HG03442 (cell line): ENCODE data around the gene HMOX1.

ENCODE experiments used
- ATAC-seq: cut with Tn5 transposase; IDR thresholded peaks from one replicate; pipeline ENCODE4 v1.9.1; 2021; ENCODE audit warnings: mild to moderate bottlenecking, moderate library complexity; ENCODE audit not compliant: unreplicated experiment

The HMOX1 gene

DNA sequence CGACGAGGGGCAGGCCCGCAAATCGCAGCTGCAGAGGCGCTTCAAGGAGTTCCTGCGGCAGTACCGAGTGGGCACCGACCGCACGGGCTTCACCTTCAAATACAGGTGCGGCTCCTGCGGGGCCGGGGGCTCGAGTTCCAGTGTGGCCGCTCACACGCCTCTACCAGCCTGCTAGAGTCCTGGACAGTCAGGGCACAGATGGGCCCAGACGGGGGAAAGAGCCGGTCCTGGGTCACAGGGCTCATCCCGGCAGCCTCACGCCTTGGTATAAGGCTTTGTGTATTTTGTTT lies 19.6 kb downstream of the HMOX1 start:
- ATAC-seq = peak; percentile 7

GRCh38 chr22:35401863-35402262 lies 21.0 kb downstream of the HMOX1 start:
- ATAC-seq = no peak

DNA sequence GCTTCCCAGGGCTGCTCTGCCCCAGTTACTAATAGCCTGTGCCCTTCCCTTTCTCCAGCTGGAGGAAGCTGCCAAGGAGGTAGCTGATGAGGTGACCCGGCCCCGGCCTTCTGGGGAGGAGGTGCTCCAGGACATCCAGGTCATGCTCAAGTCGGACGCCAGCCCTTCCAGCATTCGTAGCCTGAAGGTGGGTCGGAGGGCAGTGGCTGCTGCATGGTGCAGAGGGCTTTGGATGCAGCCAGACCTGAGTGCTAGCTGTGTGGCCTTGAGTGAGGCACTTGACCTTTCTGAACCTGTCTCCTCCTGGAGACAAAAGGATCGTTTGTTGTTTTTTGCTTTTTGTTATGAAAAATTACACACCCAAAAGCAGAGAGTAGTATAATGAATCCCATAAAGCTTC lies 22.5 kb downstream of the HMOX1 start:
- ATAC-seq = no peak

- ATAC-seq = no peak
Measured at GRCh38 chr22:35404176-35404575, 23.3 kb downstream of the HMOX1 start.

DNA sequence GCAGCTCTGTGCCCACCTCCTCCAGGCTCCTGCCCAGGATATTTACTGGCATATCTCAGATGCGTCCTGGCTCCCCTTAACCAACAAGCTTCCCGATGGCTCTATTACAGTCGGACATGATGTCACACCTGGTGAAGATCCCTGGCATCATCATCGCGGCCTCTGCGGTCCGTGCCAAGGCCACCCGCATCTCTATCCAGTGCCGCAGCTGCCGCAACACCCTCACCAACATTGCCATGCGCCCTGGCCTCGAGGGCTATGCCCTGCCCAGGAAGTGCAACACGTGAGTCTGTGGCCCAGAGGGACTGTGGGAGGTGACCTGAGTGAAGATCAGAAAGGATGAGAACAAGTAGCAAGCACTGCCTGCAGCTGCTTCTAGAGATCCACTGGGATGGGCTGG lies 25.5 kb downstream of the HMOX1 start:
- ATAC-seq = no peak

GRCh38 chr22:35407362-35407761 lies 26.5 kb downstream of the HMOX1 start:
- no peak for ATAC-seq

GRCh38 chr22:35409783-35410662 lies 29.1 kb downstream of the HMOX1 start:
- ATAC-seq = peak; percentile 64

GRCh38 chr22:35410663-35411034 lies 29.8 kb downstream of the HMOX1 start:
- no peak for ATAC-seq

DNA sequence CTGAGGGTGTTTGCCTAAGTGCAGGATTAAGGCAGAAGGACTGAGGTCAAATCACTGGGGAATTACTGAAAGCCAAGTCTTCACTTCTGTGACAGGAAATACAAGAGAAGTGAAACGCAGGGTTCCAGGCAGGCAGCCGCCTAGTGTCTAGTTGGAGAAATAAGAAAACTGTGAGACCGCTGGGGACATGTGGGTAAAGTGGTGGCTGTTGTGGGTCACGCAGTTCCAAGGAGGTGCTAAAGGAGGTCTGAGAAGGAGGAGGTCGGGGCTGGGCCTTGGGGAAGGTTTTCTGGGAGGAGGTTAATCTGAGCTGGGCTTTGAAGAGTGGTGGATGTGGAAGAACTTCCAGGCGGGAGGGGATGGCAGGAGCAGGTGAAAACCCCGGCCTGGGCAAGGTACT lies 30.2 kb downstream of the HMOX1 start:
- ATAC-seq = peak; percentile 31

GRCh38 chr22:35413624-35414023 lies 32.7 kb downstream of the HMOX1 start:
- ATAC-seq = no peak

DNA sequence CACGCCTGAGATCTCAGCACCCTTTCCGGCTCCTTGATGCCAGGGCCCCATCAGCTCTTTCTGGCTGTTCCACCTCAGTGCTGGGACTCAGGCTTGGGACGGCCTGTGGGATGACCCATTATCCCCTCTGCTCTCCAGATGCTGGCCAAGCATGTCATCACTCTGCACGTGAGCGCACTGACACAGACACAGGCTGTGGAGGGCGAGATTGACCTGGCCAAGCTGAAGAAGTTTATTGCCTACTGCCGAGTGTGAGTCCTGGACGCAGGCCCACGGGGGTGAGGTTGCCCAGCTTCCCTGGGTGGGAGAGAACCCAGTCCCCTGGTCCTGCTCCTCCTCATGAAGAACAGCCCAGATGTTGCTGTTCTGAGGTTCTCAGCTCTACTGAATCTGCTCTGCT lies 36.7 kb downstream of the HMOX1 start:
- ATAC-seq = no peak

DNA sequence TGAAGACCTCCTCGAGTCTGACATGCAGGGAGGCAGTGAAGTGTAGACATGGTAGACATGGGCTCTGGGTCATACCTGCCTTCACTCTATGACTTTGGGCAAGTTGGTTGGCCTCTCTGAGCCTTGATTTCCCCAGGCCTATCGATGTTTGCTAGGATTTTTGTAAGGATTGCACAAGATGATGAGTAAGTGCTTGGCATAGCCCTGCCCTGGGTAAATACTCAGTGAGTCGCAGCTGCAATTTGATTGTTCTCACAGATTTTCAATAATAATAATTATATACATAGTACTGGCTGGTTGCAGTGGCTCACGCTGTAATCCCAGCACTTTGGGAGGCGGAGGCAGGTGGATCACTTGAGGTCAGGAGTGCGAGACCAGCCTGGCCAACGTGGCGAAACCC lies 37.2 kb downstream of the HMOX1 start:
- ATAC-seq = no peak

GRCh38 chr22:35418731-35419130 lies 37.8 kb downstream of the HMOX1 start:
- no peak for ATAC-seq

- no peak for ATAC-seq
Measured at GRCh38 chr22:35419756-35420155, 38.9 kb downstream of the HMOX1 start.

- no peak for ATAC-seq
Measured at GRCh38 chr22:35421121-35421520, 40.2 kb downstream of the HMOX1 start.

GRCh38 chr22:35422145-35422544 lies 41.2 kb downstream of the HMOX1 start:
- no peak for ATAC-seq

DNA sequence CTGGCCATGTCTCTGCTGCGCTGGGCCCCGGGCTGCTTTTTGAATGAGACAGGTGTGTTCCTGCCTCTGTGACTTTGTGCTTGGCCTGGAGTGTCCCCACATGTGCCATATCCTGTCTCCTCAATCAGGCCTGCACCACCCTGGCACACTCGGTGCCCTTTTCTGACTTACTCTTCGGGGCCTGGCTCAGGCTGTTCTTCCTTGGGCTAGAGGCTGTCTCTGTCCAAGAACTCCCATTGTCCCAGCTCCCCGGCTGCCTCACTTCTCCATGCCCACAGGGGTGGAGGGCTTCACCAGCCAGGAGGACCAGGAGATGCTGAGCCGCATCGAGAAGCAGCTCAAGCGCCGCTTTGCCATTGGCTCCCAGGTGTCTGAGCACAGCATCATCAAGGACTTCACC lies 42.0 kb downstream of the HMOX1 start:
- no peak for ATAC-seq

DNA sequence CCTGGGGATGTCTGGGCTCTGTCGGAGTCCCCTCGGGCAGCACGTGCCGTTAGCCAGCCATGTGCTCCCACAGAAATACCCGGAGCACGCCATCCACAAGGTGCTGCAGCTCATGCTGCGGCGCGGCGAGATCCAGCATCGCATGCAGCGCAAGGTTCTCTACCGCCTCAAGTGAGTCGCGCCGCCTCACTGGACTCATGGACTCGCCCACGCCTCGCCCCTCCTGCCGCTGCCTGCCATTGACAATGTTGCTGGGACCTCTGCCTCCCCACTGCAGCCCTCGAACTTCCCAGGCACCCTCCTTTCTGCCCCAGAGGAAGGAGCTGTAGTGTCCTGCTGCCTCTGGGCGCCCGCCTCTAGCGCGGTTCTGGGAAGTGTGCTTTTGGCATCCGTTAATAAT lies 43.2 kb downstream of the HMOX1 start:
- no peak for ATAC-seq

DNA sequence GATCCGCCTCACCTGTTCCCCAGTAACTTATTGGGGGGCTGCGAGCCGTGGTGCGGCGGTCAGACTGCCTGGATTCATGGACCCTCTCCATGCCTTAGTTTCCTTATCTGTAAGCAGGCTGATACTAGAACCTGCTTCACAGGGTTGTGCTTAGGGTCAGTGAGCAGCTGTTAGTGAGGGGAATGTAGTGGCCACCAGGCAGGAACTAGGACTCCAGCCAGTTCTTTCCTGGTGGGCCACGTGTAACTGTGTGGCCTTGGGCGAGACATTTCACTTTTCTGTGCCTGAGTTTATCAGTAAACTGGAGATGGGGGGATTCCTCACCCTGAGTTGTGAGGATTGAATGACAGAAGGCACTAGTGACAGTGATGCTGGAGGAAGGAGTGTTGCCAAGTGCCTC lies 43.9 kb downstream of the HMOX1 start:
- no peak for ATAC-seq

DNA sequence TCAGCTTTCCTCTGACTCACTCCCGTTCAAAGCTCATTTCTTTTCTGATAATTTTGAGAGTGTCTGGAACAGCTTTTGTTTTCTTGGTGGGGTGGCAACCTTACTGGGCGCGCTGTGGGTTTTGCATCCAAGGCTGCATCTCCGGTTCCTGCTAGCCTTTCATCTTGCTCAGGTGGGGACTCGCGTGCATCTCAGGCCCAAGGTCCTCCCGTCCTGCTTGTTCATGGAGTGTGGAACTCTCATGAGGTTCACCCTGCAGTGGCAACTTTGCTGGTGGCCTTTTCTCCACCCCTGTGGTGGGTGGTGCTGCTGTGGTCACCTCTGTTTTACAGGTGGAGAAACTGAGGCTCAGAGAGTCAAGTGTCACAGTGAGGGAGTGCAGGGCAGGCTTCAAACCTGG lies 44.6 kb downstream of the HMOX1 start:
- no peak for ATAC-seq

- no peak for ATAC-seq
Measured at GRCh38 chr22:35425971-35426800, 45.3 kb downstream of the HMOX1 start.

- no peak for ATAC-seq
Measured at GRCh38 chr22:35426801-35427140, 45.9 kb downstream of the HMOX1 start.
